Camera-type eye (tissue), 1 donor: ENCODE measurements around the gene DLL4. TPM values are rescaled to one million over a fixed set of nuclear protein-coding genes. Genes with fewer than 3 reads are reported as not detected.

ENCODE experiments used
- total RNA-seq: library from RNA; depleted of rRNA; stranded (reverse); fragments of >200 nt; gene quantifications from one replicate; pipeline ENCODE4 v1.2.3, GENCODE V29; 2014

The DLL4 gene
- 49.5 TPM for total RNA-seq

GRCh38 chr15:40928821-40929659, at the start of gene DLL4:
Gene DLL4, plus strand, starts transcription at chr15:40929340. Its CDS starts 329 bp downstream, at chr15:40929669.

GRCh38 chr15:40893733-40894680, 35.1 kb upstream of the DLL4 start, which contains the start of gene VPS18:
Gene VPS18, plus strand, starts transcription at chr15:40894450. Its CDS starts 319 bp downstream, at chr15:40894769.

GRCh38 chr15:40952901-40953712, 24.0 kb downstream of the DLL4 start, which contains the start of gene CHAC1:
Gene CHAC1, plus strand, starts transcription at chr15:40953471. Its CDS starts 113 bp downstream, at chr15:40953584.

Other genes starting within 250 kb of the DLL4 start
- gene RAD51, start 234.2 kb upstream of the DLL4 start, total RNA-seq, result 4.1 TPM
- 30.2 TPM for gene RMDN3, start 174.1 kb upstream of the DLL4 start, total RNA-seq
- gene GCHFR, start 165.3 kb upstream of the DLL4 start, total RNA-seq, result 8.7 TPM
- 1.1 TPM for gene C15orf62, start 159.4 kb upstream of the DLL4 start, total RNA-seq
- gene ZFYVE19, start 122.3 kb upstream of the DLL4 start, total RNA-seq, result 35.9 TPM
- gene DNAJC17, start 121.9 kb upstream of the DLL4 start, total RNA-seq, result 22.8 TPM
- gene PPP1R14D, start 100.6 kb upstream of the DLL4 start, total RNA-seq, result not detected
- 27.4 TPM for gene SPINT1, start 85.3 kb upstream of the DLL4 start, total RNA-seq
- 7.2 TPM for gene RHOV, start 55.1 kb upstream of the DLL4 start, total RNA-seq
- 25.0 TPM for gene VPS18, start 34.9 kb upstream of the DLL4 start, total RNA-seq
- 2.5 TPM for gene CHAC1, start 24.1 kb downstream of the DLL4 start, total RNA-seq
- 38.1 TPM for gene INO80, start 186.9 kb downstream of the DLL4 start, total RNA-seq